ENCODE results near the gene PON3.

DNA sequence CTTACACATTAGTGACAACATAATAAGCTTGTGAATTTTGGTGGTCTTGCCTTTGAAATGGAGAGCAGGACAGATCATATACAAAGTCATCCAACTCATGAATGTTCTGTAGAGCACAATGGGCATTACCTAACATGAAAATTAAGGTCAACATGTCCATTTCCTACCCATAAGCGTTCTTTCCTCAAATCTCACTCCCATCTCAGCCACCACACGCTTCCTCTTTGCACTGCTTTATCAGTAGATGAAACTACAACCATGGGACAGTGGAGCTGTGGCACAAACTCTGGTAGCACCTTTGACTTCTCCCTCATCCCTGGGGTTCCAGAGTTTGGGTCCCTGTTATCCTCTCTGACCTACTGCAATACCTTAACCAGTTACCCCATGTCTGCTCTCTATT lies 36.4 kb upstream of the PON3 start:
- TF ChIP-seq CTCF (IDR thresholded peaks at IDR 0.05; ENCODE audit: poor library complexity) (no peak), EZH2 (IDR thresholded peaks at IDR 0.05; ENCODE audit: borderline replicate concordance) (no peak)
